ENCODE measurements around the gene SCIN.

SCIN gene

GRCh38 chr7:12699299-12699698 is 128.8 kb downstream of the SCIN start:
- no peak for FAIRE-seq
- no peak for DNase-seq (ENCODE audit: insufficient read length, low spot score)
- no peak for TF ChIP-seq SPI1 (IDR thresholded peaks at IDR 0.05; ENCODE audit: low read depth, low read length)
- no peak for TF ChIP-seq POLR2A (IDR thresholded peaks at IDR 0.05; ENCODE audit: low read depth, low read length)
- no peak for TF ChIP-seq POU2F2 (IDR thresholded peaks at IDR 0.05; ENCODE audit: low read depth, low read length)
- TF ChIP-seq TAF1 (IDR thresholded peaks at IDR 0.05; ENCODE audit: low read depth, low read length), result no peak
- no peak for TF ChIP-seq POLR2AphosphoS5 (IDR thresholded peaks at IDR 0.05; ENCODE audit: low read depth, low read length)
- TF ChIP-seq PAX5 (IDR thresholded peaks at IDR 0.05; ENCODE audit: insufficient read depth, low read length, severe bottlenecking), result no peak

- DNase-seq (ENCODE audit: insufficient read length, low spot score) (no peak), FAIRE-seq (no peak)
- no peak for TF ChIP-seq POLR2AphosphoS5 (IDR thresholded peaks at IDR 0.05; ENCODE audit: low read depth, low read length)
- TF ChIP-seq PAX5 (IDR thresholded peaks at IDR 0.05; ENCODE audit: insufficient read depth, low read length, severe bottlenecking), result no peak
- TF ChIP-seq SPI1 (IDR thresholded peaks at IDR 0.05; ENCODE audit: low read depth, low read length), result no peak
- no peak for TF ChIP-seq TAF1 (IDR thresholded peaks at IDR 0.05; ENCODE audit: low read depth, low read length)
- no peak for TF ChIP-seq POLR2A (IDR thresholded peaks at IDR 0.05; ENCODE audit: low read depth, low read length)
- TF ChIP-seq POU2F2 (IDR thresholded peaks at IDR 0.05; ENCODE audit: low read depth, low read length), result no peak
Measured at GRCh38 chr7:12701433-12701832, 130.9 kb downstream of the SCIN start.

GRCh38 chr7:12703881-12704280 is 133.4 kb downstream of the SCIN start:
- no peak for TF ChIP-seq TAF1 (IDR thresholded peaks at IDR 0.05; ENCODE audit: low read depth, low read length)
- no peak for TF ChIP-seq POLR2A (IDR thresholded peaks at IDR 0.05; ENCODE audit: low read depth, low read length)
- TF ChIP-seq POU2F2 (IDR thresholded peaks at IDR 0.05; ENCODE audit: low read depth, low read length), result no peak
- no peak for TF ChIP-seq SPI1 (IDR thresholded peaks at IDR 0.05; ENCODE audit: low read depth, low read length)
- TF ChIP-seq PAX5 (IDR thresholded peaks at IDR 0.05; ENCODE audit: insufficient read depth, low read length, severe bottlenecking), result no peak
- DNase-seq (ENCODE audit: insufficient read length, low spot score) (no peak), FAIRE-seq (no peak)

GRCh38 chr7:12705878-12706277 is 135.4 kb downstream of the SCIN start:
- DNase-seq (ENCODE audit: insufficient read length, low spot score), result no peak
- FAIRE-seq, result no peak
- TF ChIP-seq PAX5 (IDR thresholded peaks at IDR 0.05; ENCODE audit: insufficient read depth, low read length, severe bottlenecking), result no peak
- TF ChIP-seq POU2F2 (IDR thresholded peaks at IDR 0.05; ENCODE audit: low read depth, low read length), result no peak
- TF ChIP-seq POLR2AphosphoS5 (IDR thresholded peaks at IDR 0.05; ENCODE audit: low read depth, low read length), result no peak
- TF ChIP-seq POLR2A (IDR thresholded peaks at IDR 0.05; ENCODE audit: low read depth, low read length), result no peak
- TF ChIP-seq TAF1 (IDR thresholded peaks at IDR 0.05; ENCODE audit: low read depth, low read length), result no peak
- no peak for TF ChIP-seq SPI1 (IDR thresholded peaks at IDR 0.05; ENCODE audit: low read depth, low read length)

GRCh38 chr7:12706900-12707536 is 136.5 kb downstream of the SCIN start:
- TF ChIP-seq PAX5 (IDR thresholded peaks at IDR 0.05; ENCODE audit: insufficient read depth, low read length, severe bottlenecking), result no peak
- FAIRE-seq (no peak), DNase-seq (ENCODE audit: insufficient read length, low spot score) (no peak)

- TF ChIP-seq SPI1 (IDR thresholded peaks at IDR 0.05; ENCODE audit: low read depth, low read length) (no peak), PAX5 (IDR thresholded peaks at IDR 0.05; ENCODE audit: insufficient read depth, low read length, severe bottlenecking) (no peak), POLR2A (IDR thresholded peaks at IDR 0.05; ENCODE audit: low read depth, low read length) (no peak), POU2F2 (IDR thresholded peaks at IDR 0.05; ENCODE audit: low read depth, low read length) (no peak), POLR2AphosphoS5 (IDR thresholded peaks at IDR 0.05; ENCODE audit: low read depth, low read length) (no peak), TAF1 (IDR thresholded peaks at IDR 0.05; ENCODE audit: low read depth, low read length) (no peak)
- DNase-seq (ENCODE audit: insufficient read length, low spot score) (no peak), FAIRE-seq (no peak)
Measured at GRCh38 chr7:12708314-12708713, 137.8 kb downstream of the SCIN start.

Measured in GM12891 (cell line).